Upper lobe of left lung (tissue), 6 donors: ENCODE data around the gene ANGPTL1. TPM values are rescaled to one million over a fixed set of nuclear protein-coding genes. Genes with fewer than 3 reads are reported as not detected.

ENCODE experiments used
- ATAC-seq, 2 donors: fragments of 200-7000 bp; cut with Tn5 transposase; one replicate each; pipeline ENCODE4 v1.9.1; 2022; ENCODE audit warnings: mild to moderate bottlenecking in 2 of 2, moderate library complexity in 2 of 2; ENCODE audit not compliant: low FRiP score in 2 of 2
- DNase-seq, 2 donors: peaks; one replicate each; pipeline ENCODE4 v3.0.0-alpha.2; 2019 to 2020
- H3K27ac ChIP-seq, 4 donors: fragments of 200-600 bp; sonication (generic); one replicate each; pipeline ENCODE4 v1.5.1; 2016 to 2019
- H3K27me3 ChIP-seq, 4 donors: fragments of 200-600 bp; sonication (generic); one replicate each; pipeline ENCODE4 v1.5.1; 2017 to 2019
- H3K36me3 ChIP-seq, 4 donors: fragments of 200-600 bp; sonication (generic); one replicate each; pipeline ENCODE4 v1.5.1; 2016 to 2019
- H3K4me1 ChIP-seq, 4 donors: fragments of 200-600 bp; sonication (generic); one replicate each; pipeline ENCODE4 v1.5.1; 2018 to 2019
- H3K4me3 ChIP-seq, 4 donors: fragments of 200-600 bp; sonication (generic); one replicate each; pipeline ENCODE4 v1.5.1; 2017 to 2019; ENCODE audit warnings: mild to moderate bottlenecking in 2 of 4, moderate library complexity in 1 of 4
- H3K9me3 ChIP-seq, 4 donors: fragments of 200-600 bp; sonication (generic); one replicate each; pipeline ENCODE4 v1.5.1; 2018 to 2019
- CTCF ChIP-seq, 6 experiments: fragments of 450-650 bp in 4 of 6; fragments of 200-600 bp in 2 of 6; sonication (generic) in 2 of 6; IDR thresholded peaks; one replicate each; pipeline ENCODE4 v1.5.1; 2016 to 2019; ENCODE audit warnings: antibody characterized with exemption in 6 of 6
- EP300 ChIP-seq, 4 donors: sonication (generic); formaldehyde crosslinking; IDR thresholded peaks; one replicate each; pipeline ENCODE4 v1.5.1; 2017; ENCODE audit warnings: antibody characterized with exemption in 4 of 4, control low read depth in 2 of 4
- POLR2A ChIP-seq, 4 donors: fragments of 450-650 bp; IDR thresholded peaks; one replicate each; pipeline ENCODE4 v1.5.1; 2016 to 2017; ENCODE audit warnings: antibody characterized with exemption in 4 of 4, mild to moderate bottlenecking in 2 of 4
- POLR2AphosphoS5 ChIP-seq, 2 donors: sonication (generic); formaldehyde crosslinking; IDR thresholded peaks; one replicate each; pipeline ENCODE4 v1.5.1; 2017; ENCODE audit warnings: antibody characterized with exemption in 2 of 2
- WGBS, 2 donors: methylation state at CpG; one replicate each; pipeline ENCODE4 v1.1.5; 2017 to 2018; 5-methylcytosine and 5-hydroxymethylcytosine counted together
- total RNA-seq, 6 donors: library from RNA; depleted of rRNA in 4 of 6; stranded (reverse); fragments of >200 nt in 4 of 6; gene quantifications; one replicate each; pipeline versions ENCODE4 v1.1.0 to v1.2.1, GENCODE V29; 2016 to 2021
- donor health status: DM: no; HTN: no; CAD: no; lungs with moderate emphysema.
- donor health status: DM: no; HTN: yes; CAD: no; lungs with severe emphysema.

ANGPTL1 gene
- total RNA-seq, 6 donors from 2014 or later = 4.9 to 22.8 (median 15.8) TPM

- DNase-seq (no peak), ATAC-seq (no peak)
- H3K27me3 ChIP-seq = no peaks in the 10 kb centered on the region
- peaks cover 0 to 7% (median 0%) of the 10 kb centered on the region in 4 donors for H3K36me3 ChIP-seq
- H3K9me3 ChIP-seq = no peaks in the 10 kb centered on the region
- no peaks in the 10 kb centered on the region for H3K4me1 ChIP-seq
- no peak overlapping the region for H3K4me3 ChIP-seq
- WGBS, 2 donors = 78 to 82% methylated on average over 5 of the region's 5 CpGs
- TF ChIP-seq POLR2AphosphoS5 (IDR thresholded peaks at IDR 0.05) (no peak), CTCF (IDR thresholded peaks at IDR 0.05) (no peak)
- no peak overlapping the region for H3K27ac ChIP-seq
Observed at GRCh38 chr1:178916448-178917174, 45.7 kb upstream of the ANGPTL1 start.

DNA sequence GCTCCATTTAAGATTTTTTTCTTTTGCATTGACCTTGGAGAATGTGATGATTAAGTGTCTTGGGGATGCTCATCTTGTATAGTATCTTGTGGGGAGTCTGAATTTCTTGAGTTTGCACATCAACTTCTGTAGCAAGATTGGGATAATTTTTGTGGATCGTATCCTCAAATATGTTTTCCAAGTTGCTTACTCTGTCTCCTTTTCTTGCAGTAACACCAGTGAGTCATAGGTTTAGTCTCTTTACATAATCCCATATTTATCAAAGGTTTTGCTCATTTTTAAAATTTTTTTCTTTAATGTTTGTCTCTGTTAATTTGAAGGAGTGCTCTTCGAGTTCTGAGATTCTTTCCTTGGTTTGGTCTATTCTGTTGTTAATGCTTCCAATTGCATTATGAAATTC lies 41.7 kb upstream of the ANGPTL1 start:
- Histone ChIP-seq H3K4me3 (no peak overlapping the region), H3K4me1 (no peaks in the 10 kb centered on the region), H3K27me3 (no peaks in the 10 kb centered on the region), H3K27ac (no peak overlapping the region), H3K36me3 (peaks cover 0 to 7% (median 0%) of the 10 kb centered on the region in 4 donors), H3K9me3 (no peaks in the 10 kb centered on the region)
- TF ChIP-seq CTCF (IDR thresholded peaks at IDR 0.05) = no peak
- TF ChIP-seq EP300 (IDR thresholded peaks at IDR 0.05) = no peak
- no peak for TF ChIP-seq POLR2AphosphoS5 (IDR thresholded peaks at IDR 0.05)
- TF ChIP-seq POLR2A (IDR thresholded peaks at IDR 0.05) = no peak
- DNase-seq (no peak), ATAC-seq (no peak)
- WGBS, 2 donors = 96 to 97% methylated on average over 2 of the region's 2 CpGs

DNA sequence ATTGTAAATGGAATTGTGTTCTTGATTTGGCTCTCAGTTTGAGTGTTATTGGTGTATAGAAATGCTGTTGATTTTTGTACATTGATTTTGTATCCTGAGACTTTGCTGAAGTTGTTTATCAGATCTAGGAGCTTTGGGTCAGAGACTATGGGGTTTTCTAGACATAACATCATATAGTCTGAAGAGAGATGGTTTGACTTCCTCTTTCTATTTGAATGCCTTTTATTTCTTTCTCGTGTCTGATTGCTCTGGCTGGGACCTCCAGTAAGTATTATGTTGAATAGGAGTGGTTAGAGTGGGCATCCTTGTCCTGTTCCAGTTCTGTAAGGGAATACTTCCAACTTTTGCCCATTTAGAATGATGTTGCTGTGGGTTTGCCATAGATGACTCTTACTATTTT lies 39.1 kb upstream of the ANGPTL1 start:
- WGBS, 2 donors = 90 to 94% methylated on average over 1 of the region's 1 CpG
- Histone ChIP-seq H3K4me1 (no peaks in the 10 kb centered on the region), H3K4me3 (no peak overlapping the region), H3K27ac (no peak overlapping the region), H3K36me3 (no peaks in the 10 kb centered on the region), H3K27me3 (no peaks in the 10 kb centered on the region), H3K9me3 (no peaks in the 10 kb centered on the region)
- DNase-seq (no peak), ATAC-seq (no peak)
- no peak for TF ChIP-seq POLR2A (IDR thresholded peaks at IDR 0.05)

GRCh38 chr1:178908358-178908757 lies 37.5 kb upstream of the ANGPTL1 start:
- H3K4me3 ChIP-seq = no peak overlapping the region
- H3K36me3 ChIP-seq = no peaks in the 10 kb centered on the region
- H3K4me1 ChIP-seq = no peaks in the 10 kb centered on the region
- no peaks in the 10 kb centered on the region for H3K27me3 ChIP-seq
- WGBS, 2 donors = 82 to 84% methylated on average over 1 of the region's 1 CpG
- DNase-seq (no peak), ATAC-seq (no peak)
- no peaks in the 10 kb centered on the region for H3K9me3 ChIP-seq
- H3K27ac ChIP-seq = no peak overlapping the region
- TF ChIP-seq POLR2AphosphoS5 (IDR thresholded peaks at IDR 0.05) (no peak), POLR2A (IDR thresholded peaks at IDR 0.05) (no peak), EP300 (IDR thresholded peaks at IDR 0.05) (no peak), CTCF (IDR thresholded peaks at IDR 0.05) (no peak)

GRCh38 chr1:178901482-178902125 lies 30.7 kb upstream of the ANGPTL1 start:
- no peak for DNase-seq
- WGBS, 2 donors = 28 to 100% methylated on average over 1 of the region's 1 CpG

More at GRCh38 chr1:178901482-178902125, 30.7 kb upstream of the ANGPTL1 start:
- Histone ChIP-seq H3K27me3 (no peaks in the 10 kb centered on the region), H3K36me3 (no peaks in the 10 kb centered on the region), H3K4me3 (no peak overlapping the region), H3K4me1 (no peaks in the 10 kb centered on the region), H3K27ac (no peak overlapping the region), H3K9me3 (no peaks in the 10 kb centered on the region)
- TF ChIP-seq POLR2A (IDR thresholded peaks at IDR 0.05) (no peak), EP300 (IDR thresholded peaks at IDR 0.05) (no peak), POLR2AphosphoS5 (IDR thresholded peaks at IDR 0.05) (no peak), CTCF (IDR thresholded peaks at IDR 0.05) (no peak)
- no peak for ATAC-seq
